ENCODE results near the gene MTSS2.

GRCh38 chr16:70675851-70676513 is 9.9 kb downstream of the MTSS2 start:
- TF ChIP-seq REST (IDR thresholded peaks at IDR 0.05; ENCODE audit: unreplicated experiment) (no peak), CTCF (conservative IDR thresholded peaks at IDR 0.05; ENCODE audit: low read depth in 2 of 2) (no peak), JUNB (IDR thresholded peaks at IDR 0.05; ENCODE audit: unreplicated experiment) (no peak), EZH2 (IDR thresholded peaks at IDR 0.05; ENCODE audit: low read depth, unreplicated experiment) (no peak), CREB1 (CRISPR knock-in tag; IDR thresholded peaks at IDR 0.05; ENCODE audit: low read depth) (no peak), ZNF331 (CRISPR knock-in tag; IDR thresholded peaks at IDR 0.05; ENCODE audit: low read depth) (no peak), ETS1 (IDR thresholded peaks at IDR 0.05) (no peak), POLR2AphosphoS5 (IDR thresholded peaks at IDR 0.05; ENCODE audit: low read depth) (no peak), ZNF114 (CRISPR knock-in tag; IDR thresholded peaks at IDR 0.05) (no peak), EZH2phosphoT487 (IDR thresholded peaks at IDR 0.05; ENCODE audit: unreplicated experiment) (no peak), STAT1 (IDR thresholded peaks at IDR 0.05; ENCODE audit: unreplicated experiment) (no peak), NANOG (IDR thresholded peaks at IDR 0.05; ENCODE audit: borderline replicate concordance) (no peak), ZNF462 (CRISPR knock-in tag; IDR thresholded peaks at IDR 0.05) (no peak)

All from GM23338 (cell line).